HG03520 (cell line): ENCODE results near the gene TSHZ3.

Experiments used
- ATAC-seq: cut with Tn5 transposase; IDR thresholded peaks from one replicate; pipeline ENCODE4 v1.9.1; 2021; ENCODE audit warnings: mild to moderate bottlenecking, moderate library complexity; ENCODE audit not compliant: unreplicated experiment

Gene TSHZ3

GRCh38 chr19:31290931-31291590 lies 58.2 kb downstream of the TSHZ3 start:
- no peak for ATAC-seq

- no peak for ATAC-seq
Measured at GRCh38 chr19:31289976-31290375, 59.3 kb downstream of the TSHZ3 start.

- no peak for ATAC-seq
Measured at GRCh38 chr19:31289381-31289880, 59.8 kb downstream of the TSHZ3 start.

- ATAC-seq: no peak
Measured at GRCh38 chr19:31286491-31286890, 62.7 kb downstream of the TSHZ3 start.

- ATAC-seq: no peak
Measured at GRCh38 chr19:31285744-31286143, 63.5 kb downstream of the TSHZ3 start.

GRCh38 chr19:31284621-31285020 lies 64.6 kb downstream of the TSHZ3 start:
- no peak for ATAC-seq

GRCh38 chr19:31283701-31284100 lies 65.5 kb downstream of the TSHZ3 start:
- ATAC-seq: no peak

GRCh38 chr19:31282346-31282745 lies 66.9 kb downstream of the TSHZ3 start:
- no peak for ATAC-seq

GRCh38 chr19:31280287-31281006 lies 68.8 kb downstream of the TSHZ3 start:
- ATAC-seq: no peak

- ATAC-seq: no peak
Measured at GRCh38 chr19:31279436-31279765, 69.8 kb downstream of the TSHZ3 start.

GRCh38 chr19:31278555-31279435 lies 70.4 kb downstream of the TSHZ3 start:
- no peak for ATAC-seq

- ATAC-seq: no peak
Measured at GRCh38 chr19:31277516-31277915, 71.7 kb downstream of the TSHZ3 start.

GRCh38 chr19:31276831-31277230 lies 72.4 kb downstream of the TSHZ3 start:
- no peak for ATAC-seq

GRCh38 chr19:31275068-31275334 lies 74.2 kb downstream of the TSHZ3 start:
- no peak for ATAC-seq

GRCh38 chr19:31274251-31275067 lies 74.8 kb downstream of the TSHZ3 start:
- ATAC-seq: no peak

- no peak for ATAC-seq
Measured at GRCh38 chr19:31272583-31273106, 76.6 kb downstream of the TSHZ3 start.

GRCh38 chr19:31271306-31271911 lies 77.8 kb downstream of the TSHZ3 start:
- ATAC-seq: no peak

GRCh38 chr19:31270897-31271296 lies 78.3 kb downstream of the TSHZ3 start:
- no peak for ATAC-seq

- no peak for ATAC-seq
Measured at GRCh38 chr19:31269425-31270127, 79.7 kb downstream of the TSHZ3 start.
